WERI-Rb-1 (cell line): ENCODE results near the gene CBFA2T3.
A peak's percentile ranks its signal among the peaks of the same experiment; 100 is the strongest.

Experiments
- DNase-seq: peaks from one replicate; pipeline ENCODE4 v3.0.0-alpha.2; 2020
- H3K27ac ChIP-seq: fragments of 250-450 bp; sonication (Bioruptor Pico); 2 replicates; pipeline ENCODE4 v1.5.1; 2020; ENCODE audit warnings: mild to moderate bottlenecking, moderate library complexity
- H3K27me3 ChIP-seq: fragments of 250-450 bp; sonication (Bioruptor Pico); 2 replicates; pipeline ENCODE4 v1.5.1; 2021; ENCODE audit warnings: mild to moderate bottlenecking, low read depth, moderate library complexity; ENCODE audit not compliant: insufficient read depth, severe bottlenecking
- H3K36me3 ChIP-seq: fragments of 250-450 bp; sonication (Bioruptor Pico); 2 replicates; pipeline ENCODE4 v1.5.1; 2020; ENCODE audit warnings: mild to moderate bottlenecking, moderate library complexity
- H3K4me3 ChIP-seq: 2 replicates; pipeline ENCODE4 v1.5.1; 2011; ENCODE audit warnings: low read depth, mild to moderate bottlenecking, control low read depth, low read length
- H3K9me3 ChIP-seq: fragments of 250-450 bp; sonication (Bioruptor Pico); 2 replicates; pipeline ENCODE4 v1.5.1; 2021; ENCODE audit warnings: mild to moderate bottlenecking, moderate library complexity; ENCODE audit not compliant: severe bottlenecking
- TF ChIP-seq, protein P1 (sequence below): IDR thresholded peaks from 2 replicates; pipeline ENCODE4 v1.5.1; 2011; ENCODE audit warnings: low read depth, mild to moderate bottlenecking, control low read depth, inconsistent platforms, low read length

Gene CBFA2T3

DNA sequence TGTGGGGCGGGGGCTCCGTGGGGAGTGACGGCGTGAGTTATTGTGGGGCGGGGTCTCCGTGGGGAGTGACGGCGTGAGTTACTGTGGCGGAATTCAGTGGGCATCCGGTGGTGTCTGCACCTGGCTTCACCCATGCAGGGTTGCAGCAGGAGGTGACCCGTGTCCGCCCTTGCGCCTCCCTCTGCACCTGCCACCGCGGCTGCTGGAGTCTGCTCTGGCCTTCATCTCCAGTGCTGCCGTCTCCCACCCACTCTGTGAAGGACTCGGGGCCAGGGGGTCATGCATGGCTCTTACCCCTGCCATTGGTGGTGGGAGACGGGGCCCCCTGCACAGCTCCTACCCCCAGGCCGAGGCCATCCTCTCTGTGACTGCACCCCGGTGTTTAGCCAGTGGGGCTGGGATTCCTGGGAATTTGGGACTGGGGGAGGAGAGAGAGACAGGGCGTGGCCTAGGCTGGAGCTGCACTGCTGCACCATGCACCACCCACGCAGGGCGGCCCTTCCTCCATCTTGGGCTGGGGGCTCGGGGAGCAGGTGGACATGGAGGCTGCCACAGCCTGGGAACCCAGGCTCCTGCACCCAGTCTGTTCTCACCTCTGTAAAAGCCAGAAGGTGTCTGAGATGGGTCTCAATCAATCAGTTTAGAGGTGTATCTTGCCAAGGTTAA lies 109.3 kb downstream of the CBFA2T3 start:
- no peaks in the 10 kb centered on the region for H3K9me3 ChIP-seq
- H3K4me3 ChIP-seq, result no peak overlapping the region
- H3K27ac ChIP-seq, result no peak overlapping the region; the same call in 1 of the 2 replicates
- no peak for DNase-seq
- TF ChIP-seq, protein P1, sequence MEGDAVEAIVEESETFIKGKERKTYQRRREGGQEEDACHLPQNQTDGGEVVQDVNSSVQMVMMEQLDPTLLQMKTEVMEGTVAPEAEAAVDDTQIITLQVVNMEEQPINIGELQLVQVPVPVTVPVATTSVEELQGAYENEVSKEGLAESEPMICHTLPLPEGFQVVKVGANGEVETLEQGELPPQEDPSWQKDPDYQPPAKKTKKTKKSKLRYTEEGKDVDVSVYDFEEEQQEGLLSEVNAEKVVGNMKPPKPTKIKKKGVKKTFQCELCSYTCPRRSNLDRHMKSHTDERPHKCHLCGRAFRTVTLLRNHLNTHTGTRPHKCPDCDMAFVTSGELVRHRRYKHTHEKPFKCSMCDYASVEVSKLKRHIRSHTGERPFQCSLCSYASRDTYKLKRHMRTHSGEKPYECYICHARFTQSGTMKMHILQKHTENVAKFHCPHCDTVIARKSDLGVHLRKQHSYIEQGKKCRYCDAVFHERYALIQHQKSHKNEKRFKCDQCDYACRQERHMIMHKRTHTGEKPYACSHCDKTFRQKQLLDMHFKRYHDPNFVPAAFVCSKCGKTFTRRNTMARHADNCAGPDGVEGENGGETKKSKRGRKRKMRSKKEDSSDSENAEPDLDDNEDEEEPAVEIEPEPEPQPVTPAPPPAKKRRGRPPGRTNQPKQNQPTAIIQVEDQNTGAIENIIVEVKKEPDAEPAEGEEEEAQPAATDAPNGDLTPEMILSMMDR, result no peak
- no peaks in the 10 kb centered on the region for H3K27me3 ChIP-seq
- H3K36me3 ChIP-seq, result no peaks in the 10 kb centered on the region

- TF ChIP-seq, protein P1, result no peak
- Histone ChIP-seq H3K27ac (peak within 1 kb of the TSS; percentile 52), H3K9me3 (no peaks in the 10 kb centered on the region), H3K4me3 (no peak within 1 kb of the TSS), H3K27me3 (no peaks in the 10 kb centered on the region), H3K36me3 (no peaks in the 10 kb centered on the region)
- DNase-seq, result peak; percentile 63
These were observed 110.7 kb downstream of the CBFA2T3 start, which contains the start of gene PABPN1L for GRCh38 chr16:88866151-88866920. PABPN1L (minus strand) TSS chr16:88866660; CDS start chr16:88866606, 54 bp downstream.

- H3K27ac ChIP-seq, result no peak overlapping the region; the same call in 1 of the 2 replicates
- DNase-seq, result no peak
- TF ChIP-seq, protein P1, result no peak
- H3K27me3 ChIP-seq, result no peaks in the 10 kb centered on the region
- H3K36me3 ChIP-seq, result no peaks in the 10 kb centered on the region
- no peaks in the 10 kb centered on the region for H3K9me3 ChIP-seq
- no peak overlapping the region for H3K4me3 ChIP-seq
These were observed 111.3 kb downstream of the CBFA2T3 start for GRCh38 chr16:88865742-88866141.

- H3K9me3 ChIP-seq, result no peaks in the 10 kb centered on the region
- H3K36me3 ChIP-seq, result no peaks in the 10 kb centered on the region
- TF ChIP-seq, protein P1, result no peak
- no peak for DNase-seq
- H3K4me3 ChIP-seq, result no peak overlapping the region
- H3K27ac ChIP-seq, result no peak overlapping the region
- no peaks in the 10 kb centered on the region for H3K27me3 ChIP-seq
These were observed 111.7 kb downstream of the CBFA2T3 start for GRCh38 chr16:88865310-88865709.

DNA sequence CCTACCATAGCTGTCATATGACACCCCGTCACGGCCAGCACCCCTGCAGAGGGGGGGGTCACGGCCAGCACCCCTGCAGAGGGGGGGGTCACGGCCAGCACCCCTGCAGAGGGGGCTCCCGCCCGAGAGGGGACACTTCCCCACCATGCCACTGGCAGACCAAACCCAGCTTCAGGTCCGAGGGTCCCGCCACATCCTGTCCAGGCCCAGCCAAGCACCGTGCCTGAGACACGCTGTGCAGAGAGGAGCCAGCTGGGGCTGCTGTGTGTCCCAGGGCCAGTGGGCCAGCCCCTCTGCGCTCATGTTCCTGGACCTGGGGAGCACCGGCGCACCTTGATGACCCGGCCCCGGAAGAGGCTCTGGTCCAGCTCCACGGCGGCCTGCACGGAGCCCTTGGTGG lies 112.5 kb downstream of the CBFA2T3 start:
- Histone ChIP-seq H3K36me3 (no peaks in the 10 kb centered on the region; the same call in 1 of the 2 replicates), H3K9me3 (no peaks in the 10 kb centered on the region), H3K27ac (no peak overlapping the region), H3K27me3 (no peaks in the 10 kb centered on the region), H3K4me3 (no peak overlapping the region)
- TF ChIP-seq, protein P1, result no peak
- no peak for DNase-seq
